ENCODE measurements around the gene FAM110A. TPM values are rescaled to one million over a fixed set of nuclear protein-coding genes. Genes with fewer than 3 reads are reported as not detected.

The FAM110A gene
- total and polyA plus RNA-seq, 2 of the 8 experiments (the other 6 are each of a cell fraction or from before 2014, with no cell fraction given) = 10.1 to 10.9 TPM

GRCh38 chr20:844473-845225 lies 11.1 kb downstream of the FAM110A start (continued):
- TF ChIP-seq SIN3A (conservative IDR thresholded peaks at IDR 0.05 in 1 of 2, IDR thresholded peaks at IDR 0.05 in 1 of 2; ENCODE audit: low read depth in 1 of 2, low read length in 2 of 2) = 0 out of 4 replicates have a peak, but pooled peaks of 1 of the 2 experiments have one; percentile 27
- TF ChIP-seq ASH2L (IDR thresholded peaks at IDR 0.05; ENCODE audit: low read length) = peak; percentile 57
- peak; percentile 87 for TF ChIP-seq MAX (IDR thresholded peaks at IDR 0.05)
- TF ChIP-seq CEBPB (IDR thresholded peaks at IDR 0.05; ENCODE audit: low read depth, low read length) = no peak
- no peak for TF ChIP-seq USF2 (IDR thresholded peaks at IDR 0.05; ENCODE audit: low read length)
- peak; percentile 72 for TF ChIP-seq KDM4A (IDR thresholded peaks at IDR 0.05; ENCODE audit: low read depth, low read length, severe bottlenecking)
- TF ChIP-seq TCF12 (IDR thresholded peaks at IDR 0.05; ENCODE audit: low read depth, low read length) = no peak
- no peak for TF ChIP-seq NANOG (IDR thresholded peaks at IDR 0.05; ENCODE audit: insufficient read depth, low read depth, low read length, poor library complexity, severe bottlenecking)
- peak; percentile 55; the same call in 1 of the 2 replicates for TF ChIP-seq EGR1 (IDR thresholded peaks at IDR 0.05; ENCODE audit: borderline replicate concordance, low read depth, low read length)
- no peak for TF ChIP-seq BACH1 (IDR thresholded peaks at IDR 0.05; ENCODE audit: low read length)
- no peak for TF ChIP-seq RXRA (IDR thresholded peaks at IDR 0.05; ENCODE audit: insufficient read depth, low read depth, low read length)
